HG02678 (cell line): ENCODE measurements around the gene IL17F.
A peak's percentile ranks its signal among the peaks of the same experiment; 100 is the strongest.

Experiments used
- ATAC-seq: cut with Tn5 transposase; IDR thresholded peaks from one replicate; pipeline ENCODE4 v1.9.1; 2021; ENCODE audit warnings: mild to moderate bottlenecking, moderate library complexity; ENCODE audit not compliant: unreplicated experiment

Gene IL17F

GRCh38 chr6:52244400-52244799 lies at the start of gene IL17F:
Gene IL17F (minus strand): TSS chr6:52244500. CDS start chr6:52244429, 71 bp downstream.
- ATAC-seq, result no peak

- ATAC-seq, result no peak
Observed at GRCh38 chr6:52293067-52293466, 48.8 kb upstream of the IL17F start.

- ATAC-seq, result no peak
Observed at GRCh38 chr6:52288841-52289240, 44.5 kb upstream of the IL17F start.

DNA sequence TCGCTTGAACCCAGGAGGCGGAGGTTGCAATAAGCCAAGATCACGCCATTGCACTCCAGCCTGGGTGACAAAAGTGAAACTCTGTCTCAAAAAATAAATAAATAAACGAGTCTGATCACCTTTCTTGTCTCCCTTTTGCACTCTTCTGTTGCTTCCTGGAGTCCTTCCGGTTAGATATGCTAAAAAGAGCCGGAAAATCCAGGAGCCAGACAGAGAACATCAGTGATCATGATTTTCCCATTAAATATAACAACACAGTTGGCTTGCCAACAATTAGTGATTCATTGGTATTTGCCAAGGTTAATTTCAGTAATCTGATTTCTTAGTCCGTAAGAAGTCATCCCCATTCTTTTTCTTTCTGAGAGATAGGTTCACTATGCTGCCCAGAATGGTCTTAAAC lies 43.9 kb upstream of the IL17F start:
- ATAC-seq, result no peak

- no peak for ATAC-seq
Observed at GRCh38 chr6:52286798-52287432, 42.6 kb upstream of the IL17F start.

DNA sequence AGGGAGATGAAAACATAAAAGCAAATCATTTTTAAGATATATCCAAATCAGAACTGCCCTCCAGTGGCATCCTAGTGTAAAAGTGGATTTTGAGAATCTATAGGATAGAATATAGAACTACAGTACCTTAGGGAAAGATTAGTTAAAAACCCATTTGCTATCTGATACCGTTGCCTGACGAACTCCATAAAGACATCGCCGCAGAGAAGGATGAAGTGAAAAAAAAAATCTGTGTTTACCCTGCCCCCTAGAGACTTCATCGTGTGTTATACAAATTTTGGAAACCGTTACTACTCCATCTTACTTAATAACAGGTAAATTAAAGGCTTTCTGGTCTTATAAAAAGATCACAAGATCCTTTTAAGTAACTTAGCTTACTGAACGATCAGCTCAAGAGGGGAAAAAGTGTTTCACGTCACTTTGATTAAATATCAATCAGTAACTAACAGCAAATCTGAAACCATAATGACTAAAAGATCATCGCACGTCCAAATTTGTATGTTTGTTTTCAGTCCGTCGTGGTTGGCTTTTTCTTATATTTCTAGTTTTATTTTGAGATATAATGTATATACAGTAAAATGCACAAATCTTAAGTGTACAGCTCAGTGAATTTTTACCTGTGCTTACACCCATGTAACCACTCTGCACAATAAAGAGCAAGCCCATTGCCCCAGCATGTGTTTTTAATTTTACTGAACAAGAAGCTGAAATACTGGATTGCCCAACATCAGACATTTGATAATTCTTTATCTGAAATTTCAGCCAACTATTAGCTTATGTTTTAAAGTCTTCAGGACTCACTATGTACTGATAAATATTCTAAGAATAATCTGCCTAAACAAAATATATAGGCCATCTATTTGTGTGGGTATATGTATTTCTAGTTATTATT lies 41.1 kb upstream of the IL17F start:
- no peak for ATAC-seq

DNA sequence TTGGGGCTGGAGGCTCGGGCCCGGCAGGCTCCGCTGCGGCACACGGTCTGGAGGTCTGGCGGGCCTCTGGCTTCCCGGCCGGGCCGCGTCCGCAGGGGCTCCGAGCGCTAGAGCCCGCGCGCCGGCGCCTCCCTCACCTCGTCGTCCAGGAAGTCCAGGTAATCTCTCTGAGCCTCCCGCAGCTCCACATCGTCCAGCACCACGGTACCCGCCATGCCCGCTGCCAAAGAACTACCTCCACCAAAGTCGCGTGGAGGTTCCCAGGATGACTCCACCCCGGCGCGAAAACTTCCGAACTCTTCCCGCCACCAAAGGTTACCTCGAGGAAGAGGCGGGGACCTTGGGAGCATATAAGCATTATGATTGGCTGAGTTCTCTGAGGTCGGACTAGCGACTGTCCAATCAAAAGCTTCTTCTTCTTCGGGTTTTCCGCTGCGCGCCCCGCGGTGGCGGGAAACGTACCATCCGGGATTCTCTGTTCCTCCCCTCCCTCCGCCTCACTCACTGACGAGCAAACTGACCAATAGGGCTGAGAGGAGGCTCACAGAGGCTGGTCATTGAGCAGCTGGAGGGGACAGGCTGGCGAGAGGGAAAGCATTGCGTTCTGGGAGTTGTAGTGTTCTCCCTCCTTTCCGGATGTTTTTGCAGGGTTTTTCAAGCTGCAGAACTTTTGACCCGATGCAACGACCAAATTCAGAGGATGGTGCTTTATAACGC lies 40.3 kb upstream of the IL17F start, which contains the start of gene MCM3:
Gene MCM3, minus strand, starts transcription at position 283 of the 717 bp plus-strand sequence. Its CDS starts 68 bp downstream, at position 215.
- ATAC-seq, result peak; percentile 97

GRCh38 chr6:52284131-52284459 lies 39.8 kb upstream of the IL17F start:
- ATAC-seq, result no peak

- ATAC-seq, result no peak
Observed at GRCh38 chr6:52283111-52283510, 38.8 kb upstream of the IL17F start.

DNA sequence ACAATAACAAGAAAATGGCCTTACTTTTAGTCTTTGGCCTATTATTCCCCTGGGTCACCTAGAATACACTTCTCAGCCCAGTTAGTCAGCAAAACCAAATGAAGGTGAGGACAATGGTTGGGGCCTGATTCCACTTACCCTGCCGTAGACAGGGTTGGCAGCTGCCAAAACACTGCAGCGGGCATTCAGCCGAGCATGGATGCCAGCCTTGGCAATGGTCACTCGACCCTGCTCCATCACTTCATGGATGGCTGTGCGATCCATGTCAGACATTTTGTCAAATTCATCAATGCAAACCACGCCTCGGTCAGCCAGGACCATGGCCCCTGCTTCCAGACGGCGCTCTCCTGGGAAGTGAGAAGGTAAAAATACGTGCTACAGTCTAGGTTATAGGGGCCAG lies 31.8 kb upstream of the IL17F start:
- ATAC-seq, result no peak

DNA sequence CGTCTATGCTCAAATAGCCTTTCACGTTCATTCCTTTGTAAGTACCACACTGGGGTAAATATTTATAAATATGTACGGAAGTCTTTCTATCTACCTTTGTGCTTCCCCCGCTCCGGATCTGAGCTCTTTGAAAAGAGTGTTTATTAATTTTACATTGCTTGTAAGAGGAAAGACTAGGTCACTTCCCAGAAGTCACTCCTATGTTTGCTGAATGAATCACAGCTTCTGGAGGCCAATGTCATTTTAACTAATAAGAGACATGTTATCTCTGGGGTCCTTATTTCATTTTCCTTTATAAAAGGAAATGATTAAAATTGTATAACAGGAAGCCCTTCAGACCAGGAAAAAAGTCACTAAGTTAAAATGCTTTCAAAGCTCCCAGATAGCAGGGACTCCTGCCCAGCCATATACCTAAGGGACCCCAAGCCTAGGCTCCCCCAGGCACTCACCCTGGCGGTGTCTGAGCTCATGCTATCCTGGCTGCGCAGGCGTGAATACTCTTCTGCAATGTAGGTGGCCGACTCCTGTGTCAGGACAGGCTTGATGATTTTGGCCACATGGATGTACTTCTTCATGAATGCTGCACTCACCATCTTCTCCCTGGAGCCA lies 27.7 kb upstream of the IL17F start:
- no peak for ATAC-seq

DNA sequence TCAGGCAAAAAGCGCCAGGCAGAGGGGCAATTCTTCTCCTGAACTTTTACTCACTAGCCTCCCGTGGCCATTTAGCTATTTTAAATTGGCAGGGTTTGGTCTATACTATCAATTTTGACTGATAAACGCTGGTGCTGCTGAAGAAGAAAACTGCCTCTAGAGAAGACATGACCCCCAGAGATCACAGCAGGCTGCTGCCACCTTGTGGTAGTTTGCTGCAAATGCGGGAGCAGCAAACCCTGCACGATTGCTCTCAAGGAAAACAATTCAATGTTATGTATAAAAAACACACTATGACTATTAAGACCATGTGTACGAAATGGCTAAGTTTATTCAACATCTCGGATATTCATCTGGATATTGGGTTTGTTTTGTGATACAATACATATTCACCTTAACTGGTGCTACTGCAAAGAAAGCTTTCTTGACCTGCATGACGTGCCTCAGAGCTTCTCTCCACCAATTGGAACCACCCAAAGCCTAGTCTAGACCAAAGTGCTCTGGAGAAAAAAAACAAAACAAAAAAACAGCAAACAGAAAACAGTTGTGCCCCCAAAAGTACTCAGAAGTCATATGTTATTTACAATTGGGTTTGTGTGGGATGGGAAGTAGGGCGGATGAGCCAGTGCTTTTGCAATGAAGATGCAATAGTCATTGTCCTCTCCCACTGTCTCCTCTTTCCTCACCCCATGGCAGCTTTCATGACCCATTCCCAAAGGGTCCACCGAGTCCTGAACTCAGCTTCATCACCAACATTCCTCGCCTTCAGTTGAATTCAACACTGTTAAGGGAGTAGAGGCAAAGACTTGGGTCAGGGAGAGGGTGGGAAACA lies 19.6 kb upstream of the IL17F start:
- peak; percentile 74 for ATAC-seq

DNA sequence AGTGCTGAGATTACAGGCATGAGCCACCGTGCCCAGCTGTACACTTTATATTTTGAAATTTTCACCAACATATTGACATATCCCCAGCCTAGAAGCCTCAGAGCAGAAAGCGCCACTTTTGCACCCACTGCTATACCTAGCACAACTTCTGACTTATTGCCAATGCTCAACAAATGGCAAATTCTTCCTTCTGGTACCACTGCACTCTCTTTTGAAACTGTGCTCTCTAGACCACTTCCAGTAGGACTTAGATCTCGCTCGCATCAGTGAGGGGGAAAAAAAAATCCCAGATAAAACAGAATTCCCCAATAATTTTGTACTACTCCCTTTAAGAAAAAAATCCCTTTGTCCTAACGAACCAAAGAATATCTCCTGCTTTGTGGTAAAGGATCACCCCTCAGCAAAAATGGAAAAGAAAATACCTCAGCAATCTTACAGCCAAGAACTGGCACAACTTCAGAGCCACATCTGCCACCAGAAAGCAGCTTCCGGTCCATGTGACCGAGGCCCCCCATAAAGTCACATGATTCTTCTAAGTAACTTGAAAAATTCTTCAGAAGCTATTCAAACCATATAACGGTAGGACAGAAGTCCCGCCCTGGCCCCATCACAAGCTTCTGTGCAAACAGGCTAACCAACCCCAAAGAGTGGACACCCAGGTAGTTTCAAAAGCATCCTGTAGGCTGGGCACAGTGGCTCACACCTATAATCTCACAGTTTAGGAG lies 18.5 kb upstream of the IL17F start:
- no peak for ATAC-seq

DNA sequence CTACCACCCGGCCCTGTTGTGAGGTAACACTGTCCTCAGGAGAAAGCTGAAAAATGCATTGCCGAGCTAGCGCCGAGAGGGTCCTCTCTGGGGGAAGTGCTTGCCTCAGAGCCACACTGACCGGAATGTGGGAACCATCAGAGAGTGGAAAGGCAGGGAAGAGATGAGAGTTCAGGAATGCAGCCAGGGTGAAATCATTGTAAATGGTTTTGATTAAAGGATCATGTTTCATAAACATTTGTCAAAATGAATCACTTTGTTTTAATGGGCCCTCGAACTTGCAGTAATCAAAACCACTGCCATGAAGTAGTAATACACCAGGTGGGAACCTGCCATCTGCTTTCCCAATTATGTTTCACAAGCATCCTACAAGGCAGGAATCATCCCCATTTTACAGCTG lies 16.9 kb upstream of the IL17F start:
- ATAC-seq, result no peak

GRCh38 chr6:52260634-52261033 lies 16.3 kb upstream of the IL17F start:
- ATAC-seq, result no peak

GRCh38 chr6:52255434-52255833 lies 11.1 kb upstream of the IL17F start:
- no peak for ATAC-seq

- no peak for ATAC-seq
Observed at GRCh38 chr6:52254731-52255378, 10.6 kb upstream of the IL17F start.

- ATAC-seq, result no peak
Observed at GRCh38 chr6:52253494-52253893, 9.2 kb upstream of the IL17F start.

- ATAC-seq, result no peak
Observed at GRCh38 chr6:52251113-52251512, 6.8 kb upstream of the IL17F start.
